ENCODE data around the gene SLC22A4. TPM values are rescaled to one million over a fixed set of nuclear protein-coding genes. Genes with fewer than 3 reads are reported as not detected.

The SLC22A4 gene
- total and polyA plus RNA-seq, 2 experiments from 2014 or later = 0.27 to 0.32 TPM

GRCh38 chr5:132260714-132261551, 33.3 kb upstream of the SLC22A4 start:
- Histone ChIP-seq H3K4me3 (no peak overlapping the region), H3K4me1 (ENCODE audit: low read depth) (peaks cover 12% of the 10 kb centered on the region), H3K27me3 (no peaks in the 10 kb centered on the region), H3K36me3 (no peaks in the 10 kb centered on the region), H3K9me3 (ENCODE audit: low read depth) (no peaks in the 10 kb centered on the region), H3K27ac (no peak overlapping the region)
- no peak for TF ChIP-seq CTCF (IDR thresholded peaks at IDR 0.05; ENCODE audit: low read depth, low read length)
- DNase-seq (ENCODE audit: low read depth in 1 of 2, low spot score in 1 of 2) = peak in 1 of 2 donors; percentile 90

GRCh38 chr5:132261881-132262845, 32.0 kb upstream of the SLC22A4 start:
- no peak overlapping the region for H3K4me3 ChIP-seq
- H3K27me3 ChIP-seq = no peaks in the 10 kb centered on the region
- H3K4me1 ChIP-seq (ENCODE audit: low read depth) = peaks cover 12% of the 10 kb centered on the region
- H3K9me3 ChIP-seq (ENCODE audit: low read depth) = no peaks in the 10 kb centered on the region
- no peaks in the 10 kb centered on the region for H3K36me3 ChIP-seq
- no peak overlapping the region for H3K27ac ChIP-seq
- no peak for TF ChIP-seq CTCF (IDR thresholded peaks at IDR 0.05; ENCODE audit: low read depth, low read length)
- DNase-seq (ENCODE audit: low read depth in 1 of 2, low spot score in 1 of 2) = no peak

- no peaks in the 10 kb centered on the region for H3K27me3 ChIP-seq
- no peak for DNase-seq (ENCODE audit: low read depth in 1 of 2, low spot score in 1 of 2)
- no peak overlapping the region for H3K27ac ChIP-seq
- no peak for TF ChIP-seq CTCF (IDR thresholded peaks at IDR 0.05; ENCODE audit: low read depth, low read length)
- H3K4me1 ChIP-seq (ENCODE audit: low read depth) = peaks cover 9% of the 10 kb centered on the region
- H3K9me3 ChIP-seq (ENCODE audit: low read depth) = no peaks in the 10 kb centered on the region
- no peak overlapping the region for H3K4me3 ChIP-seq
- H3K36me3 ChIP-seq = no peaks in the 10 kb centered on the region
Measured at GRCh38 chr5:132262882-132263547, 31.2 kb upstream of the SLC22A4 start.

DNA sequence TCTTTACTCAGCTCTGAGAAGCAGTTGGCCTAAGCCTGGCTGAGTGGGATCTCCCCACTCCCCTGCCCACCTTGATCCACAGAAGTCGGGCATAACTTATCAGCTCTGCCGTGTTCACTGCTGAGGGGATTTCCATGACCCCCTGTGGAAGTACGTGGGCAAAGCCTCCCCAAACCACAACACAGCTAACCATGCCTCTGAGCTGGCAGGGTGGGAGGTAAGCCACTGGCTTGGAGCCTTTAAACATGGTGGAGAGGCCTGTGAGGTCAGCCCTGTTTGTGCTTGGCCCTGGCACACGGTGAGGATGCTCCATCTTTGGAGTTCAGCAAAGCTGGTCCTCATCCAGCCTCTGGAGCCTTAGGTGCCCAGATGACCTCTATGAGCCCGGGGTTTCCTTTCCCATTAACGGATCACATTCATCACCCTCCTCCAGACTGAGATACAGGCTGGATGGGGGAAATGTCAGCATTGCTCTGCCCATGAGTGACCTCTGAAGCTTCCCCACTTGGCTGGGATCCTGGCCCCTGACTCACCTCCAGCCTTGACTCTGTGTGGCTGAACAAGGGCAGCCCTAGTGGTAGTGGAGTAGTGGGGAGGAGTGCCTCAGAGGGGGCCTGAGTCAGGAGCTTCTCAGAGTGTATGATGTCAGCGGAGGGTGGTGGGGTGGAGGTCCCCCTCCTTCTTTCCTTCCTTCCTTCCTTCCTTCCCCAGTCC, 30.5 kb upstream of the SLC22A4 start:
- H3K27me3 ChIP-seq = no peaks in the 10 kb centered on the region
- H3K4me3 ChIP-seq = no peak overlapping the region
- peak; percentile 27 for TF ChIP-seq CTCF (IDR thresholded peaks at IDR 0.05; ENCODE audit: low read depth, low read length)
- H3K27ac ChIP-seq = no peak overlapping the region
- DNase-seq (ENCODE audit: low read depth in 1 of 2, low spot score in 1 of 2) = peak in 1 of 2 donors; percentile 78
- H3K36me3 ChIP-seq = no peaks in the 10 kb centered on the region
- peaks cover 2% of the 10 kb centered on the region for H3K4me1 ChIP-seq (ENCODE audit: low read depth)
- no peaks in the 10 kb centered on the region for H3K9me3 ChIP-seq (ENCODE audit: low read depth)
